Thymus (tissue), 11 donors: ENCODE data around the gene LRRC18. TPM values are rescaled to one million over a fixed set of nuclear protein-coding genes. Genes with fewer than 3 reads are reported as not detected.

Experiments
- DNase-seq, 9 donors: peaks; one replicate each; pipeline ENCODE4 v3.0.0-alpha.2; 2013; ENCODE audit warnings: low spot score in 9 of 9, low read depth in 6 of 9, missing footprints in 1 of 9
- H3K27ac ChIP-seq, 2 donors: one replicate each; pipeline ENCODE4 v1.5.1; 2013; ENCODE audit warnings: control low read depth in 1 of 2, low read depth in 1 of 2, low read length in 1 of 2, mild to moderate bottlenecking in 1 of 2, moderate library complexity in 1 of 2
- H3K27me3 ChIP-seq, 2 donors: one replicate each; pipeline ENCODE4 v1.5.1; 2013; ENCODE audit warnings: low read length in 1 of 2; ENCODE audit not compliant: control insufficient read depth in 2 of 2, insufficient read depth in 1 of 2
- H3K36me3 ChIP-seq, 2 donors: one replicate each; pipeline ENCODE4 v1.5.1; 2013; ENCODE audit warnings: low read length in 1 of 2, mild to moderate bottlenecking in 1 of 2, moderate library complexity in 1 of 2; ENCODE audit not compliant: control insufficient read depth in 2 of 2, insufficient read depth in 2 of 2
- H3K4me1 ChIP-seq, 2 donors: one replicate each; pipeline ENCODE4 v1.5.1; 2013; ENCODE audit warnings: low read length in 2 of 2; ENCODE audit not compliant: control insufficient read depth in 2 of 2, insufficient read depth in 2 of 2
- H3K4me3 ChIP-seq, 2 donors: one replicate each; pipeline ENCODE4 v1.5.1; 2013; ENCODE audit warnings: low read length in 2 of 2, control low read depth in 1 of 2, mild to moderate bottlenecking in 1 of 2
- H3K9me3 ChIP-seq, 2 donors: one replicate each; pipeline ENCODE4 v1.5.1; 2013; ENCODE audit warnings: low read length in 1 of 2, mild to moderate bottlenecking in 1 of 2; ENCODE audit not compliant: control insufficient read depth in 2 of 2, insufficient read depth in 1 of 2
- WGBS: extraction: QIAGEN DNeasy Blood & Tissue Kit; methylation state at CpG from one replicate; pipeline ENCODE4 v1.1.7; 2013; 5-methylcytosine and 5-hydroxymethylcytosine counted together
- polyA plus RNA-seq: library from polyadenylated mRNA; stranded (reverse); fragments of 200-250 nt; gene quantifications from one replicate; pipeline ENCODE4 v1.2.3, GENCODE V29; 2013
- total RNA-seq: library from RNA; stranded (reverse); fragments of 120-200 nt; gene quantifications from one replicate; pipeline ENCODE4 v1.2.4, GENCODE V29; 2013
- donor health status: healthy.

The LRRC18 gene
- total and polyA plus RNA-seq, 2 donors, result 0.05 to 0.07 TPM

DNA sequence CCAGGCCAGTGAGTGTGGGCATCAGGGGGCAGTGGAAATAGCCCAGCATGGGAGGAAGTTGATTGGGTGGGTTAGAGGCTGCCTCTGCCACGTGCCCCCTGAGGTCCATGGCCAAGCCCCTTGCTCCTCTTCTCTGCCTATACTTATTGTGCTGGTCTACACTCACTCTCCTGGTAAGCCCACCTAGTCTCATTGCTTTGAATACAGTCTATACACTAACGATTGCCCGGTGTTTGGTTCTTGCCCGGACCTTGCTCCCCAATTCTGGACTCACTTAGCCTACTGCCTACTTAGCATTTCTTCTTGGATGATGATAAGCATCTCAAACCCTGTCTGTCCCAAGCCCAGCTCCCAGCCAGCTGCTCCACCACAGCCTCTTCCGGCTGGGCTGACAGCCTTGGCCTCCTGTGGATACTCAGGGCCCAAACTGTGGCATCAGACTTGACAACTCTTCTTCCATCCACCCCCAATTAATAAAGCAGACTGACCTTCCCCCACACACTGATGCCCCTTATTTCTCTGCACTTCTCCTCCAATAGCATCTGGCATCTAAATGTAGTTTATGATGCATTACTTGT is 10.1 kb downstream of the LRRC18 start:
- H3K27me3 ChIP-seq, result no peaks in the 10 kb centered on the region
- 77% methylated on average over 5 of the region's 5 CpGs for WGBS
- no peaks in the 10 kb centered on the region for H3K36me3 ChIP-seq
- H3K27ac ChIP-seq, result no peak overlapping the region
- H3K4me3 ChIP-seq, result no peak overlapping the region
- no peaks in the 10 kb centered on the region for H3K9me3 ChIP-seq
- no peak for DNase-seq
- no peaks in the 10 kb centered on the region for H3K4me1 ChIP-seq

DNA sequence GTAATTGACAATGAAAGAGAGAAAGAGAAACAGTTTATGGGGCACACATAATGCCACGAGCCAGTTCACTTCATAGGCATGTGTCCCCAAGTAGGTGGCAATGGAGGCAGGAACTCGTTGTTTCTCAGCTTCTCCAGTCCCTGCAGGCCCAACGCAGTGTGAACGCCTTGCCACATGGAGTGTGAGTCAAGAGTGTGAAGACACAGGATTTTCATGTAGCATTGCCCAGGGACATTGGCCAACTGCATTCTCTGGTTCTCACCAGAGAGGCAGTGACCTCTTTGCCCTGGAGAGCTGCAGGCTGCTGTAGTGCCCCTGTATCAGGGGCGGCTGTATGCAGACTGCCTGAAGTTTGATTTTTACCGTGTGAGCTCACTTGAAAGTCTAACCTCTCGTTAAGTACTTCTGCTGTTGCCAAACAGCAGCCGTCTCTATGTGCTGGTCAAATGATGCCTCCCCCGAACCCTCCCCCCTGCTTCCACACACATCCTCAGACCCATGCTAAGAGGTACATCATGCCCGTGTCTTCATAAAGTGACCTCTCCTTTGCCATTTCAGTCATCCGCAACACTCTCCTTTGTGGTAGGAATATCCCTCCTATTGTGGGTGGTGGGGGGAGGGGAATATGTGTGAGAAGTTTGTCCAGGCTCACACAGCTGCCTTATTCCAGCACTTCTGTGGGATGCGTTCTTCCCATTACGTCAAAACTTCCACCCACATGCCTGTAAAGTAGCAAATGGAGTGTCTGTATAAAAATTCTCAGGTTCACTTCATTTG is 12.7 kb downstream of the LRRC18 start:
- Histone ChIP-seq H3K36me3 (no peaks in the 10 kb centered on the region), H3K4me1 (no peaks in the 10 kb centered on the region), H3K4me3 (no peak overlapping the region), H3K27ac (no peak overlapping the region), H3K27me3 (no peaks in the 10 kb centered on the region), H3K9me3 (no peaks in the 10 kb centered on the region)
- DNase-seq, result no peak
- 97% methylated on average over 13 of the region's 13 CpGs for WGBS

DNA sequence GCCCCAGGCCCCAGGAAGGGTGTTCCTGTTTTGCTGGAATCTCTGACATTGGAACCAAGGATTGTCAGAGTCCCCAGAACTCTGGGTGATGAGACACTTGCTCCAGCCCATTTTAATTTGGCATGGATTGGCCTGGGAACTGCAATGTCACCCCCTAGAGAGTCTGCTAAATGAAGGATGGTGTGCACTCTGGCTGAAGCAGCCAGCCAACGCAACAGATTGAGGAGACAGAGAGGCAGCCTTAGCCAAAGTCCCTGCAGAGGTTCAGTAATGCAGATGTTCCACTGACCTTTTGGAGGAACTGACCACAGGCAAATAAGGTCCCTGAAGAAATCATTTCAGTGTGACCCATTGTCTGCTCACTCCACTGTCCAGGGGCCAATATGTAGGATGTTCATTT is 13.4 kb downstream of the LRRC18 start:
- Histone ChIP-seq H3K36me3 (no peaks in the 10 kb centered on the region), H3K27ac (no peak overlapping the region), H3K9me3 (no peaks in the 10 kb centered on the region), H3K4me3 (no peak overlapping the region), H3K27me3 (no peaks in the 10 kb centered on the region), H3K4me1 (no peaks in the 10 kb centered on the region)
- no peak for DNase-seq
- 98% methylated on average over 1 of the region's 1 CpG for WGBS

DNA sequence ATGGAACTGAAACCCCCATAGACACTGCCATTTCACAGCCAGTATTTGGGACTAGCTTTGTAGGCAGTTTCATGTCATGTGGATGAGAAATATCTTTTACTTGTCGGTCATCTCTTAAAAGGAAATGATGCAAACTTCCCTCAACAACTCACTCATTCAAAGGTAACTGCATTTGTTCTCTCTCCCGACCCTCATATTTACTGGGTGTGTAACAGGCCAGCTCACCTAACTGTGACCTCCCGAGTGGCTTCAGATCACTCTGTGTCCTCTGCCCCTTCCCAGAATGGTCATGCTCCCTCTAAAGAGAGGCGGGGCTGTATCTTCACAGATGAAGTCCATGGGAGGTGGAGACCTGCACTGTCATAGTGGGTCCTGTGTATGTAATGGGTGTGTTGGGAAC is 14.7 kb downstream of the LRRC18 start:
- Histone ChIP-seq H3K4me3 (no peak overlapping the region), H3K36me3 (no peaks in the 10 kb centered on the region), H3K9me3 (no peaks in the 10 kb centered on the region), H3K27ac (no peak overlapping the region), H3K4me1 (no peaks in the 10 kb centered on the region), H3K27me3 (no peaks in the 10 kb centered on the region)
- 95% methylated on average over 4 of the region's 4 CpGs for WGBS
- no peak for DNase-seq

DNA sequence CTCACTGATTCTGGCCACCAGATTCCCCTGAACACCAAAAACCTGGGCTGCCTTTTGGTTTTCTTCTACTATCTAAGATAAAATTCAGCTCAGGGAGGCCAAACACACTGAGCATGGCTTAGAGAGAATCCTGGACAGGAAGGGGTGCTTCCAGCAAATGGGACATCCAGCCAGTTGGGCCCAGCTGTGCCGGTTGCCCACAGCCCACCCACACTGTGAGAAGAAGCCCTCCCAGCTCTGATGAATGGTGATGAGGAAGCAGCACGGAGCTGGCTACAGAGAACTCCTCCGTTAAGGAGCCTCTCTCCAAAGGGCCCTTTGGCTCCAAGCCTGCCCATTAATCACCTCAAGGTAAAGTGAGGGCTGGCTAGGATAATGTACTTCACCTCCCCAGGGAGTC is 15.9 kb downstream of the LRRC18 start:
- 95% methylated on average over 3 of the region's 3 CpGs for WGBS
- H3K27ac ChIP-seq, result no peak overlapping the region
- H3K4me1 ChIP-seq, result no peaks in the 10 kb centered on the region
- H3K27me3 ChIP-seq, result no peaks in the 10 kb centered on the region
- no peaks in the 10 kb centered on the region for H3K36me3 ChIP-seq
- DNase-seq, result no peak
- no peak overlapping the region for H3K4me3 ChIP-seq
- H3K9me3 ChIP-seq, result no peaks in the 10 kb centered on the region

DNA sequence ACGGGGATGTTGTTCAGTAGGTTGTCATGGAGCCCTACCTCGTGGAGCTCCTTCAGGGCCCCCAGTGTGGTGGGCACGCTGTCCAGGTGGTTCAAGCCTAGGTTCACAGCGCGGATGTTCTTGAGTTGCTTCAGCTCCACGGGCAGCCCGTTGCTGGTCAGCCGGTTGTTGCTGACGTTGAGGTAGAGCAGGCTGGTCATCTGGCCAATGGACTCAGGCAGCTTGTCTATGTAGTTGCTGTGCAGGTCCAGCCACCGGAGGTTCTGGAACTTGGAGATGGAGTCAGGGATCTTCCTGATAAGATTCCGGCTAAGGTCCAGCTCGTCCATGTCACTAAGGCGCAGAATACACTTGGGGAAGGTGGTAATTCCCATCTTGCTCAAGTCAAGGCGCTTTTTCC is 26.0 kb downstream of the LRRC18 start:
- H3K4me1 ChIP-seq, result no peaks in the 10 kb centered on the region
- 87% methylated on average over 14 of the region's 14 CpGs for WGBS
- H3K27me3 ChIP-seq, result no peaks in the 10 kb centered on the region
- H3K9me3 ChIP-seq, result no peaks in the 10 kb centered on the region
- no peak for DNase-seq
- no peaks in the 10 kb centered on the region for H3K36me3 ChIP-seq
- no peak overlapping the region for H3K4me3 ChIP-seq
- no peak overlapping the region for H3K27ac ChIP-seq

DNA sequence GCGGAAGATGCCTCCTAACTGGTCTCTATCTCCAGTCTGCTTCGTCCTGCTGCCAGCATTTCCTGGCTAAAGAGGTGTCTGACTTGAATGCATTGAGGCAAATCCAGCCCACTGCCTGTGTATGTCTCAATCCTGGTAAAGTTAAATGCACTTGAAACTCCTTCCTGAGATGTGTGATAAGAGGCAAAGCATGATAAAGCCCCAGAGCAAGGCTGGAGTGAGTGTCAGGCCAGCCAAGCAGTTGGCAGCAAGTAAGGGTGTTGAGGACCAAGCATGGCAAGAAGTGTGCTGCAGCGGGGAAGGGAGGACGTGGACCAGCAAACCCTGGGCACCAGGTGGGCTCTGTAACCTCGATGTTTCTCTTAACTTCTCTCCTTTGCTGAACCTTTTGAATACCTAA is 29.1 kb downstream of the LRRC18 start:
- no peaks in the 10 kb centered on the region for H3K9me3 ChIP-seq
- no peak overlapping the region for H3K27ac ChIP-seq
- no peaks in the 10 kb centered on the region for H3K27me3 ChIP-seq
- 87% methylated on average over 5 of the region's 5 CpGs for WGBS
- H3K4me1 ChIP-seq, result no peaks in the 10 kb centered on the region
- no peak for DNase-seq
- no peak overlapping the region for H3K4me3 ChIP-seq
- no peaks in the 10 kb centered on the region for H3K36me3 ChIP-seq

DNA sequence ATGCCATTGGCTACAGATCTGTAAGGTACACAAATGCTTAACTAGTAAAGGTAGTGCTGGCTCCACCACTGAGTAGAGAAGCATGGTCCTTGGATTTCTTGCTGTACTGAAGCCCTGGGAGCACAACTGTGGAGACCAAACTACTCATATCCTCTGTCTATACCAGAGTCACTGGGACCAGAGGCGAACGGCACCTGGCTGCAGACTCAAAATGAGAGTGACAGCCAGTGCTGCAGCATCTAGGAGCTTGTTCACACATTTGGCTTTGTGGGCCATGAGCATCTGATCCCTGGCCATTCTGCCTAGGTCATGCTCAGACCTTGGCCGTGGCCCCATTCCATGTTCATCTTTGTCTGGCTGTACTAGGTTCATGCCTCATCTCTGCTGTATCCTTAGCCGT is 31.9 kb downstream of the LRRC18 start:
- H3K27ac ChIP-seq, result no peak overlapping the region
- H3K4me3 ChIP-seq, result no peak overlapping the region
- WGBS, result 85% methylated on average over 4 of the region's 4 CpGs
- no peaks in the 10 kb centered on the region for H3K4me1 ChIP-seq
- no peak for DNase-seq
- no peaks in the 10 kb centered on the region for H3K27me3 ChIP-seq
- H3K36me3 ChIP-seq, result no peaks in the 10 kb centered on the region
- no peaks in the 10 kb centered on the region for H3K9me3 ChIP-seq

DNA sequence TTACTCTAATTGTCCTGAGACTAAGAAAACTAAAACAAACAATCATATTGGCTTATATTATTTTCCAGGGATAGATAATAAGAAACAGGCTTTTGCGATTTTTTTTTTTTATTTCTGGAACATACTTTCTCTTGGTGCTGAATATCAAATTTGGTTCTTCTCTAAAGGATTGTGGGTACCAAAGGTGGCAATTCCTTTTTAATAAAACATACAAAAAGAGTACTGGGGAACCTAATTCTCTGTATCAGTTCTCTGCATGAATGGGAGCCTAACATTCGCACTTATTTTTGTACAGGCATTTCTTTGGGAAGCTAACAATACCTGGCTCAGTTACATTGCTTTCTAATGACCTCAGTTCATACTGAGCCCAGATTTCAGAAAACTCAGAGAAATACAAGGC is 32.8 kb downstream of the LRRC18 start:
- Histone ChIP-seq H3K27ac (no peak overlapping the region), H3K4me3 (no peak overlapping the region), H3K36me3 (no peaks in the 10 kb centered on the region), H3K27me3 (no peaks in the 10 kb centered on the region), H3K4me1 (no peaks in the 10 kb centered on the region), H3K9me3 (no peaks in the 10 kb centered on the region)
- 96% methylated on average over 2 of the region's 2 CpGs for WGBS
- no peak for DNase-seq
